22Rv1 (cell line): ENCODE results near the gene ZNF468.
"Not testable (repeated sequence)": the region's sequence is repeated elsewhere in the genome, so short reads cannot be mapped to it uniquely, and the experiment has no call there.

Source experiments
- CTCF ChIP-seq: fragments of 450-650 bp; IDR thresholded peaks from 2 replicates; pipeline ENCODE4 v1.5.1; 2017; ENCODE audit warnings: mild to moderate bottlenecking
- ZFX ChIP-seq: fragments of 450-650 bp; IDR thresholded peaks from 2 replicates; pipeline ENCODE4 v1.6.1; 2017; ENCODE audit warnings: antibody characterized with exemption, borderline replicate concordance

GRCh38 chr19:52847352-52847751 is 10.1 kb downstream of the ZNF468 start:
- TF ChIP-seq CTCF, ZFX: not testable (repeated sequence)
